ENCODE data around the gene ZFPM1.

ZFPM1 gene

DNA sequence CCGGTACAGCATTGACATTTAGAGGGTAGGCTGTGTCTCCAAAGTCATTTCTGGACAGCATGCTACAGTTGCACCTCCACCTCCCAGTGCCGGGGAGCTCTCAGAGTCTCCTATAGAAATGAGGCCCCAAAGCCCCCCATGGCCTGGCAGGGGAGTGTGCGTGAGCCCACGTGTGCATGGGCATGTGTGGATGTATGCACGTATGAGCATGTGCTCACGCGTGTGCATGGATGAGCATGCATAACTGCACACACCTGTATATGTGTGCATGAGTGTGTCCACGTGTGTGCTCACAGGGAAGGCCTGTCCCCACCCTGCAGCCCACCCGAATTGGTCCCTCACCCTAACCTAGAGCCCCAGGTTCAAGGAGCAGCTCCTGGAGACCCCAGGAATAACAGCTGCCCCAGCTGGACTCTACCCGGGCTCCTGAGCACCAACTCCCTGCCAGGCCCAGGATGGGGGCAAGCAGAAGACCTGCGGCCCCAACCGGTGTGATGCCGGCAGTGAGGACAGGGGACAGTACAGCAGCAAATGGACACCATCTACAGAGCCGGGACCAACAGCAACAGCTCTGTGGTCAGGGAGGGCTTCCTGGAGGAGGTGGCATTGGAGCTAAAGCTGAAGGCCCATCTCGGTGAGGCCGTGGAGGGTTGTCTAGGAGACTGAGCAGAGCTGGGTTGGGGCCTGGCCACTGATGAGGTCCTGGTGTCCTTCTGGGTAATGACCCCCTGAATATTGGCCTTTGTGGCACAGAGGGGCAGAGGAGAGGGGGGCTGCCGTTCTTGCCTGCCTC lies 35.2 kb upstream of the ZFPM1 start:
- DNase-seq (ENCODE audit: low spot score), result no peak

DNA sequence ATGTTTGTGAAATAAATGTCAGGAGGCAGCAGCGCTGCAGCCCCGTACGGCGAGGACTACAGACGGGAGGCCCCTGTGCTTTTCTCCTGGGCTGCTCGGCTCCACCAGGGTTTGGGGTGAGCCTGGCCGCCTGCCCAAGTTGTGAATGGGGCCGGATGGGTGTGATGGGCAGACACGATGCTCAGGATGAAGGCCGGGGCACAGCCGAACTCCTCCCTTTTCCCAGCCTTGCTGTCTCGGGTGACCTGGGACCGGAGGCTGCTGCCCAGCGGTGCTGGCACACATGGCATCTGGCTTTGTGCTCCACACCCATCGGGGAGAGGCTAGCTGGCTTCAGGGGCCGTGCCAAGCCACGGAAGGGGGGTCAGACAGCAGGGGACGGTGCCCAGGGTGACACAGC lies 34.2 kb upstream of the ZFPM1 start:
- DNase-seq (ENCODE audit: low spot score), result no peak

GRCh38 chr16:88419790-88420189 lies 33.3 kb upstream of the ZFPM1 start:
- no peak for DNase-seq (ENCODE audit: low spot score)

GRCh38 chr16:88420496-88420895 lies 32.6 kb upstream of the ZFPM1 start:
- no peak for DNase-seq (ENCODE audit: low spot score)

- no peak for DNase-seq (ENCODE audit: low spot score)
Observed at GRCh38 chr16:88421301-88421700, 31.8 kb upstream of the ZFPM1 start.

- no peak for DNase-seq (ENCODE audit: low spot score)
Observed at GRCh38 chr16:88421871-88422433, 31.1 kb upstream of the ZFPM1 start.

GRCh38 chr16:88422733-88423447 lies 30.2 kb upstream of the ZFPM1 start:
- no peak for DNase-seq (ENCODE audit: low spot score)

GRCh38 chr16:88423448-88423850 lies 29.6 kb upstream of the ZFPM1 start:
- no peak for DNase-seq (ENCODE audit: low spot score)

DNA sequence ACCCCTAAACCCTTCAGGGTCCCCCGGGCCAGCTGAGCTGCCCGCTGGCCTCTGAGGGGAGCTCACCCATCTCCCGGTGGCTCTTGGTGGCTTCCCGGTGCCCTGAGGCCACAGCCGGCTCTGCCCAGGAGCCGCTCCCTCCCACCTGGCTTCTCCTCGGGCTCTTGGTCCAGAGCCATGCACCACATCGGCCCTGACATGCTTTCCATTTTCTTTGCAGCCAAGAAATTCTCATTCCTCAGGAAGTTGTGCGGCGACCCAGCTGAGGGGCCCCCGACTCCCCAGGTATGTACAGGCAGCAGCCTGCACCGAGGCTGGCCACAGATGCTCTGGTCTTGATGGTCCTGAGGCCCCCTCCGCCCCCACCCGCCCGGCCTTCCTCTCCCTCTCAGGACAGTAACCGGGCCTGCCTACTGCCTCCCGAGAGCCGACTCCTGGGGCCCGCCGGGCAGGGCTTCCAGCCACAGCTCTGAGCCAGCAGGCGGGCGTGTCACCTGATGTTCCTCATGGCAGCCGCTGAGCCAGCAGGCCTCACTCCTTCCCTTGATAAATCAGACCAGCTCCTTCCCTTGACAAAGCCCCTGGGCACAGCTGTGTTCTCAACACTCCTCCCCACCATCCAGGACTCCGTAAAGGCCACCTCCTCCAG lies 28.4 kb upstream of the ZFPM1 start:
- no peak for DNase-seq (ENCODE audit: low spot score)

GRCh38 chr16:88426018-88426417 lies 27.1 kb upstream of the ZFPM1 start:
- DNase-seq (ENCODE audit: low spot score), result no peak

- DNase-seq (ENCODE audit: low spot score), result no peak
Observed at GRCh38 chr16:88427376-88427775, 25.7 kb upstream of the ZFPM1 start.

GRCh38 chr16:88428156-88428555 lies 24.9 kb upstream of the ZFPM1 start:
- no peak for DNase-seq (ENCODE audit: low spot score)

GRCh38 chr16:88428616-88429386 lies 24.3 kb upstream of the ZFPM1 start:
- no peak for DNase-seq (ENCODE audit: low spot score)

DNA sequence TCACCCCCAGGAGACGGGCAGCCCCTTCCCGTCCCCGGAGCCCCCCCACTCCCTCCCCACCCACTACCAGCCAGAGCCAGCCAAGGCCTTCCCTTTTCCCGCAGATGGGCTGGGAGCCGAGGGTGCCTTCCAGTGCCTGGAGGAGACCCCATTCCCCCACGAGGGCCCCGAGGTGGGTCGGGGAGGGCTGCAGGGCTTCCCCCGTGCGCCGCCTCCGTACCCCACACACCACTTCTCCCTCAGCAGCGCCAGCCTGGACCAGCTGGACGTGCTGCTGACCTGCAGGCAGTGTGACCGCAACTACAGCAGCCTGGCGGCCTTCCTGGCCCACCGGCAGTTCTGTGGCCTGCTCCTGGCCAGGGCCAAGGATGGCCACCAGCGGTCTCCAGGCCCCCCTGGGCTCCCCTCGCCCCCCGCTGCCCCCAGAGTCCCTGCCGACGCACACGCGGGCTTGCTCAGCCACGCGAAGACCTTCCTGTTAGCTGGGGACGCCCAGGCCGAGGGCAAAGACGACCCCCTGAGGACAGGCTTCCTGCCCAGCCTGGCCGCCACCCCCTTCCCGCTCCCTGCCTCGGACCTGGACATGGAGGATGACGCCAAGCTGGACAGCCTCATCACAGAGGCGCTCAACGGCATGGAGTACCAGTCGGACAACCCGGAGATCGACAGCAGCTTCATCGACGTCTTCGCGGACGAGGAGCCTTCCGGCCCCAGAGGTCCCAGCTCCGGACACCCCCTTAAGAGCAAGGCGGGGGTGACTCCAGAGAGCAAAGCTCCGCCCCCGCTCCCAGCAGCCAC lies 23.5 kb upstream of the ZFPM1 start:
- no peak for DNase-seq (ENCODE audit: low spot score)

- DNase-seq (ENCODE audit: low spot score), result peak; percentile 24
Observed at GRCh38 chr16:88430185-88430523, 22.9 kb upstream of the ZFPM1 start.

DNA sequence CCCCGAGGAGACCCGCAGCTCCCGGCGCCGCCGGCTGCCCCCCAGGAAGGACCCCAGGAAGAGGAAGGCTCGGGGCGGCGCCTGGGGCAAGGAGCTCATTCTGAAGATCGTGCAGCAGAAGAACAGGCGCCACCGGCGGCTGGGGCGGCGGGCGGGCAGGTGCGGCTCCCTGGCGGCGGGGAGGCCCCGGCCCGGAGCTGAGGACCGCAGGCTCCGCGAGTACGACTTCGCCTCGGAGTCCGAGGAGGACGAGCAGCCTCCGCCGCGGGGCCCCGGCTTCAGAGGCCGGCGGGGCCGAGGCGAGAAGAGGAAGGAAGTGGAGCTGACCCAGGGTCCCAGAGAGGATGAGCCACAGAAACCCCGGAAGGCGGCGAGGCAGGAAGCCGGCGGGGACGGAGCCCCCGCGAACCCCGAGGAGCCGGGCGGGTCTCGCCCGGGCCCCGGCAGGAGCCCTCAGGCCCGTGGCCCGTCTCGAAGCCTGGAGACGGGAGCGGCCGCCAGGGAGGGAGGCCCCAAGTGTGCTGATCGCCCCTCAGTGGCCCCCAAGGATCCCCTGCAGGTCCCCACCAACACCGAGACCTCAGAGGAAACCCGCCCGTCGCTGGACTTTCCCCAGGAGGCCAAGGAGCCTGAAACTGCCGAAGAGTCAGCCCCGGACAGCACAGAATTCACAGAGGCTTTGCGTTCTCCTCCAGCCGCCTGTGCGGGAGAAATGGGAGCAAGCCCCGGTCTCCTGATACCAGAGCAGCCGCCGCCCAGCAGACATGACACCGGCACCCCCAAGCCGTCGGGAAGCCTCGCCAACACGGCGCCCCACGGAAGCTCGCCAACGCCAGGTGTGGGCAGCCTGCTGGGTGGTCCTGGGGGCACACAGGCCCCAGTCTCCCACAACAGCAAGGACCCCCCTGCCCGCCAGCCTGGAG lies 22.3 kb upstream of the ZFPM1 start:
- peak; percentile 66 for DNase-seq (ENCODE audit: low spot score)

DNA sequence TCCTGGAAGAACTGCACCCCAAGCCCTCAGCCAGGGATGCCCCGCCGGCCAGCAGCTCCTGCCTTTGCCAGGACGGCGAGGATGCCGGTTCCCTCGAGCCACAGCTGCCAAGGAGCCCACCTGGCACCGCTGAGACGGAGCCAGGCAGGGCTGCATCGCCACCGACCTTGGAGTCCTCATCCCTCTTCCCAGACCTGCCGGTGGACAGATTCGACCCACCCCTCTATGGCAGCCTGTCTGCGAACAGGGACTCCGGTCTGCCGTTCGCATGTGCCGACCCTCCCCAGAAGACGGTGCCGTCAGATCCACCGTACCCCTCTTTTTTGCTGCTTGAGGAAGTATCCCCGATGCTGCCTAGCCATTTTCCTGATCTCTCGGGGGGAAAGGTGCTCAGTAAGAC lies 21.4 kb upstream of the ZFPM1 start:
- no peak for DNase-seq (ENCODE audit: low spot score)

- DNase-seq (ENCODE audit: low spot score), result no peak
Observed at GRCh38 chr16:88432174-88432573, 20.9 kb upstream of the ZFPM1 start.

GRCh38 chr16:88432753-88433152 lies 20.3 kb upstream of the ZFPM1 start:
- no peak for DNase-seq (ENCODE audit: low spot score)
